ENCODE results near the gene HOXB9. TPM values are rescaled to one million over a fixed set of nuclear protein-coding genes. Genes with fewer than 3 reads are reported as not detected.

Gene HOXB9
- total RNA-seq, 2 experiments from 2014 or later: not detected

GRCh38 chr17:48605991-48606891, 19.9 kb downstream of the HOXB9 start:
- peaks cover 0 to 19% of the 10 kb centered on the region in 2 experiments for H3K9me3 ChIP-seq (ENCODE audit: control insufficient read depth in 1 of 2, insufficient read depth in 1 of 2, low read length in 2 of 2)
- peaks cover 84% of the 10 kb centered on the region in 2 experiments for H3K27me3 ChIP-seq (ENCODE audit: control insufficient read depth in 1 of 2, insufficient read depth in 2 of 2, low read length in 2 of 2)
- H3K36me3 ChIP-seq (ENCODE audit: insufficient read depth, low read length): no peaks in the 10 kb centered on the region
- intact Hi-C loops (cut with DNase I, micrococcal nuclease): loop anchor here in 1 of 2 experiments (1.0 kb wide), 1 partner anchor 11 kb away; no protein-coding TSS in a partner anchor
- Mint-ChIP-seq H3K4me3 (no peak overlapping the region), H3K9me3 (no peaks in the 10 kb centered on the region), H3K27me3 (peaks cover 91% of the 10 kb centered on the region), H3K4me1 (ENCODE audit: low read depth) (peaks cover 26% of the 10 kb centered on the region), H3K36me3 (ENCODE audit: low read depth) (no peaks in the 10 kb centered on the region), H3K27ac (no peak overlapping the region)
- TF ChIP-seq CTCF (IDR thresholded peaks at IDR 0.05): no peak
- DNase-seq (no peak), ATAC-seq (ENCODE audit: poor library complexity) (no peak)
- POLR2A ChIA-PET: no interaction called here
- H3K27ac ChIP-seq (ENCODE audit: low read depth in 1 of 2, low read length in 2 of 2): no peak overlapping the region
- no peak overlapping the region for H3K4me3 ChIP-seq (ENCODE audit: low read length)
- CTCF ChIA-PET: interaction anchor here (4.1 kb wide), 1 partner anchor 12 kb away, joined by 20 read pairs; no protein-coding TSS in a partner anchor
- H3K4me1 ChIP-seq (ENCODE audit: insufficient read depth, low read length): peaks cover 43% of the 10 kb centered on the region

- peaks cover 91% of the 10 kb centered on the region for H3K27me3 Mint-ChIP-seq
- ATAC-seq (ENCODE audit: poor library complexity): no peak
- no peak for TF ChIP-seq CTCF (IDR thresholded peaks at IDR 0.05)
- no peak for DNase-seq
- H3K36me3 Mint-ChIP-seq (ENCODE audit: low read depth): no peaks in the 10 kb centered on the region
- H3K27ac ChIP-seq (ENCODE audit: low read depth in 1 of 2, low read length in 2 of 2): no peak overlapping the region
- ChIA-PET CTCF (no interaction called here), POLR2A (no interaction called here)
- no peaks in the 10 kb centered on the region for H3K36me3 ChIP-seq (ENCODE audit: insufficient read depth, low read length)
- H3K4me3 ChIP-seq (ENCODE audit: low read length): no peak overlapping the region
- H3K4me1 Mint-ChIP-seq (ENCODE audit: low read depth): peaks cover 18% of the 10 kb centered on the region
- intact Hi-C loops (cut with DNase I, micrococcal nuclease): no loop called here
- no peak overlapping the region for H3K27ac Mint-ChIP-seq
- H3K27me3 ChIP-seq (ENCODE audit: control insufficient read depth in 1 of 2, insufficient read depth in 2 of 2, low read length in 2 of 2): peaks cover 84 to 85% of the 10 kb centered on the region in 2 experiments
- peaks cover 36% of the 10 kb centered on the region for H3K4me1 ChIP-seq (ENCODE audit: insufficient read depth, low read length)
- H3K9me3 Mint-ChIP-seq: no peaks in the 10 kb centered on the region
- no peak overlapping the region for H3K4me3 Mint-ChIP-seq
- peaks cover 0 to 19% of the 10 kb centered on the region in 2 experiments for H3K9me3 ChIP-seq (ENCODE audit: control insufficient read depth in 1 of 2, insufficient read depth in 1 of 2, low read length in 2 of 2)
Measured at GRCh38 chr17:48605409-48605919, 20.7 kb downstream of the HOXB9 start.

GRCh38 chr17:48604770-48605329, 21.3 kb downstream of the HOXB9 start, which contains the start of gene HOXB6:
HOXB6 (minus strand) TSS chr17:48604986; CDS start chr17:48598150, 6,836 bp downstream.
- no peak for TF ChIP-seq CTCF (IDR thresholded peaks at IDR 0.05)
- ChIA-PET CTCF (interaction anchor here (1.0 kb wide), 1 partner anchor 8 kb away, joined by 3 read pairs; no protein-coding TSS in a partner anchor), POLR2A (no interaction called here)
- Mint-ChIP-seq H3K27me3 (peaks cover 95% of the 10 kb centered on the region), H3K36me3 (ENCODE audit: low read depth) (no peaks in the 10 kb centered on the region), H3K4me3 (no peak within 1 kb of the TSS), H3K4me1 (ENCODE audit: low read depth) (peaks cover 18% of the 10 kb centered on the region), H3K27ac (no peak within 1 kb of the TSS), H3K9me3 (no peaks in the 10 kb centered on the region)
- ATAC-seq (ENCODE audit: poor library complexity): no peak
- intact Hi-C loops (cut with DNase I, micrococcal nuclease): no loop called here
- Histone ChIP-seq H3K36me3 (ENCODE audit: insufficient read depth, low read length) (no peaks in the 10 kb centered on the region), H3K27me3 (ENCODE audit: control insufficient read depth in 1 of 2, insufficient read depth in 2 of 2, low read length in 2 of 2) (peaks cover 84 to 85% of the 10 kb centered on the region in 2 experiments), H3K4me3 (ENCODE audit: low read length) (no peak within 1 kb of the TSS), H3K9me3 (ENCODE audit: control insufficient read depth in 1 of 2, insufficient read depth in 1 of 2, low read length in 2 of 2) (peaks cover 0 to 19% of the 10 kb centered on the region in 2 experiments), H3K4me1 (ENCODE audit: insufficient read depth, low read length) (peaks cover 30% of the 10 kb centered on the region), H3K27ac (ENCODE audit: low read depth in 1 of 2, low read length in 2 of 2) (no peak within 1 kb of the TSS)
- DNase-seq: no peak

Data from CD4-positive, alpha-beta T cell (primary cell).